ENCODE measurements around the gene ARHGAP10.

- TF ChIP-seq EZH2 (IDR thresholded peaks at IDR 0.05; ENCODE audit: low read length, unreplicated experiment): no peak
- TF ChIP-seq CTCF (conservative IDR thresholded peaks at IDR 0.05; ENCODE audit: low read depth, low read length): no peak
These were observed 8.3 kb downstream of the ARHGAP10 start for GRCh38 chr4:147740176-147740575.
